GM21367 (cell line): ENCODE data around the gene GPAT3.
"Not testable (repeated sequence)": the region's sequence is repeated elsewhere in the genome, so short reads cannot be mapped to it uniquely, and the experiment has no call there.

Experiments
- ATAC-seq: cut with Tn5 transposase; IDR thresholded peaks from one replicate; pipeline ENCODE4 v1.9.1; 2021; ENCODE audit not compliant: unreplicated experiment

GPAT3 gene

GRCh38 chr4:83548151-83548905 is 12.4 kb downstream of the GPAT3 start:
- ATAC-seq = peak; percentile 95

DNA sequence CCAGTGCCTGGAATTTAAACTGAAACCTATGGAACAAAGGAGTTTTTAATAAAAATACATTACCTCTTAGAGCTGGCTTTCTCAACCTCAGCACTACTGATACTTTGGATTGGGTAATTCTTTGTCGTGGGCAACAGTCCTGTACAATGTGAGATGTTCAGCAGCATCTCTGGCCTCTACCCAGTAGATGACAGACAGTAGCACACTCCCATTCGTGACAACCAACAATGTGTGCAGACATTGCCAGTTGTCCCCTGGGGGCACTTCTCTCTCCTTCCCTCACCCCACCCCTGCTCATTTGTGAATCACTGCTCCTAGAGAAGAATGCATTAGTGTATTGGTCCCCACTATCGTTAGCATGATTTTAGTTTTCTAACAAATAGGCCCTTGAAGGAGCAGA is 16.2 kb downstream of the GPAT3 start:
- ATAC-seq = no peak

DNA sequence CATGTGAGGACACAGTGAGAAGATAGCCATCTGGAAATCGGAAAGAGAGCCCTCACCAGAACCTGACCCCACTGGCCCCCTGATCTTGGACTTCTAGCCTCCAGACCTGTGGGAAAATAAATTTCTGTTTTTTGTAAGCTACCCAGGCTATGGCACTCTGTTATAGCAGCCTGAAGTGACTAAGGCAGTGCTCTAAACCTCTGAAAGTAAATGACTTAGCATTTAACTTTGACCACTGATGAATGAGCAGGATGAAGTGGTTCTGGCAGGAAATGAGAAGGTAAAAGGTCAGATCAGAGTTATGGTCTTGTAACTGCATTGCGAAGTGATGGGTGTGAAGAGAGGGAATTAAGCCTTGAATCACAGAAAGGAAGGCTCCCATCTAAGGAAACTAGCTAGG is 17.0 kb downstream of the GPAT3 start:
- ATAC-seq = peak; percentile 45

DNA sequence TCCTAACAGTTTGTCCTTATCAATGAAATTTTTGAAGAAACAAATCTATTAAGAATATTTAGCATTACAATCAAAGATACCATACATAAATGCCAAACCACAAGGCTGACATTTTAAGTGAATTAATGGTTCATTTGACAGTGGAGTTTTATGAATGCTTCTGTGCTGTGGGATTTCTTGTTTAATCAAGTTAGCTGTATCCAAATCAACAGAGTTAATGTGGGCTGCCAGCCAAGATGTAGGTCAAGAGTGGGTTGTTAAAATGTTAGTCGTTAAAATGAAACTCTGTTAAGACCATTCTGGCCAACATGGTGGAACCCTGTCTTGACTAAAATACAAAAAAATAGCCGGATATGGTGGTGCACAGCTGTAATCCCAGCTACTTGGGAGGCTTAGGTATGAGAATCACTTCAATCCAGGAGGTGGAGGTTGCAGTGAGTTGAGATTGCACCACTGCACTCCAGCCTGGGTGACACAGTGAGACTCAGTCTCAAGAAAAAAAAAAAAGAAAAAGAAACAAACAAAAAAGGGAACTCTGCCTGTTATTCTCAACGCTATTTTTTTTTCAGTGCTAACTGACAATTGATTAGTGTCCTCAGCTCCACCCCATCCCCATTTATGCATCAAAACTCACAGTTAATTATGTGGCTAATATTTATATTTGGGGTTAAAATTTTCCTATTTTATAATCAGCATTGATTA is 20.2 kb downstream of the GPAT3 start:
- no peak for ATAC-seq

DNA sequence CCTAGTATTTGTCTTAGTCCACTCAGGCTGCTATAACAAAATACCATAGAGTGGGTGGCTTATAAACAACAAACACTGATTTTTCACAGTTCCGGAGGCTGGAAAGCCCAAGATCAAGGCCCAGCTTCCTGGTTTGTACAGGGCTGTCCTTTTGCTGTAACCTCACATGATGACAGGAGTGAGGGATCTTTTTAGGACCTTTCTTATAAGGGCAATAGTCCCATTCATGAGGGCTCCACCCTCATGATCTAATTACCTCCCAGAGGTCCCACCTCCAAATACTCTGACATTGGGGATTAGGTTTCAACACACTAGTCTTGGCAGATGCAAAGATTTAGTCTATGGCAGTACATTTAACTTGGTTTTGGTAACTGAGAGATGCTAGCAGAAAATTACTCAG is 20.9 kb downstream of the GPAT3 start:
- ATAC-seq = no peak

GRCh38 chr4:83558059-83558653 is 22.2 kb downstream of the GPAT3 start:
- ATAC-seq = no peak

- no peak for ATAC-seq
These were observed 22.8 kb downstream of the GPAT3 start for GRCh38 chr4:83558680-83559079.

- no peak for ATAC-seq
These were observed 24.6 kb downstream of the GPAT3 start for GRCh38 chr4:83560523-83560922.

DNA sequence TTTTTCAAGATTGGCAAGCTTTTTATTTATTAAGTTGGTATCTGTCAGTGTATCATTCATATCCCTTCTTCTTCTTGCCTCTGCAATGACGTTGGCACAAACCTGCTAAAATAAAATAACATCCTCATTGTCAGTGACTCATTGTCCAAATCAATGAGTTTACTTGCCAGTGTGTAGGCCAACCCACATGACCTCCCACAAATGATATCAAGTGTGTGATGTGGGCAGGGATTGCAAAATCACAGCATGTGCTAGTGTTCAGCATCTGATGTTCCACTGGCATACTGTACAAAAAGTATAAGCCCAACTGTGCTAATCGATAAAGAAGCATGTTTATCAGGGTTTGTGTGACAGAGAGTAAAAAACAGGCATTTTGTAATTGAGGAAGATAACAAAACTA is 25.5 kb downstream of the GPAT3 start:
- ATAC-seq = no peak

DNA sequence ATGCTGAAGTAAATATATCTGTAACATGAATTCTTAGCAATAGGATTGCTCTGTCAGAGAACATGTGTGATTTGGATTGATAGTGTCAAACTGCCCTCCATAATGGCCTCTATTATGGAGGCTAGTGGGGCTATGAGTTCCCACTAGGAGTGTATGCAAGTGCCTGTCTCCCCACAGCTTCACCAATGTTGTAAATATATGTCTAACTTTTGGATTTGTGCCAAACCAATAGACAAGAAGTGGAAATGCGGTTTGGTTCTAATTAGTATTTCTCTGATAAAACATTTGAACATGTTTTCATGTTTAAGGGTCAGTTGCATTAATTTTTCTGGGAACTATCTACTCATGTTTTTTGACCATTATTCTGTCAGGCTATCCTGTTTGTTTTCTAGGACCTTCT is 28.1 kb downstream of the GPAT3 start:
- ATAC-seq = no peak

GRCh38 chr4:83568062-83568461 is 32.2 kb downstream of the GPAT3 start:
- ATAC-seq = no peak

DNA sequence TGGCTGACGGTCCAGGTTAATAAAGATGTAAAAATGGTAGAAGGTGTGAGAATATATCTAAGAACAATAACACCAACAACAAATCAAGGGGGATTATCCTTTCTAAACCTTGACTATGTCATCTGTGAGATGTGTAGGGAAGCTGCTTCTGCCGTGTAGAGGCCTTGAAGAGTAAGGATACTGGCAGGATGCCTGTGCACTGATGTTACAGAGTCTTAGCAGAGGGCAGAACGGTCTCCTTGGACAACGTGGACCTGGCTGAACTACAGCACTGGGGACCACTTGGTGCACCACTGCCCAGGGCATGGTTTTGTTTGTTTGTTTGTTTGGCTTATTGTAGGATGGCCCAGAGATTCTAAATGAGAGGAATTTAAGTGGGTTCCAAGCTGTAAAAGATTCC is 33.5 kb downstream of the GPAT3 start:
- no peak for ATAC-seq

- no peak for ATAC-seq
These were observed 34.1 kb downstream of the GPAT3 start for GRCh38 chr4:83569987-83570386.

GRCh38 chr4:83572848-83573247 is 36.9 kb downstream of the GPAT3 start:
- no peak for ATAC-seq

DNA sequence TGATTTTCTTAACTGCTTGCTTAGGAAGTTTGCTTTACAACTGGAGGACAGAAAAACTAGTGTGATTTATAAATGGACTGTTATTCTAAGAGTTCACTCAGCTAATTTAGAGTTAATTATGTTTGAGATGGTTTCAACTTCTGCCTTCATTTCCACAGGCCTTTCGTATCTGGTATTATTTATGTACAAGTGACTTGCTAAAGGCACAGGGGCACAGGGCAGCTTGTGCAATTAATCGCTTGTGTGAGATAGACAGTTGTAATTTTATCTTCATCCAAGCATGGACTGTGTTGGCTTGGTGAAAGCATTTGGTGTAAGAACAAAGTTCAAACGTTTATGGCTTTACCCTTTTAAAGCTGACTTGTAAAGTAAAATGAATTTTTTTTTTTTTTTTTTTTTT is 38.3 kb downstream of the GPAT3 start:
- ATAC-seq = no peak

DNA sequence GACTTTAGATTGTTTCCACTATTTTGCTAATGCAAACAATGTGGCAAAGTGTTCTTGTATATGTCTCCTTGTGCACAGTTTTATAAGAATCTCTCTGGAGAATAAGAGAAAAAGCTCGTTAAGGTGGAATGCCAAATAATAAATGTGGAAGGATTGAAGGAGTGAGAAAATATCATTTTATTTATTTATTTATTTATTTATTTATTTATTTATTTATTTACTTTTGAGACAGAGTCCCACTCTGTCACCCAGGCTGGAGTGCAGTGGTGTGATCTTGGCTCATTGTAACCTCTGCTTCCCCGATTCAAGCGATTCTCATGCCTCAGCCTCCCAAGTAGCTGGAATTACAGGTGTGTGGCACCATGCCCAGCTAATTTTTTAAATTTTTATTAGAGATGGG is 40.3 kb downstream of the GPAT3 start:
- ATAC-seq = not testable (repeated sequence)

DNA sequence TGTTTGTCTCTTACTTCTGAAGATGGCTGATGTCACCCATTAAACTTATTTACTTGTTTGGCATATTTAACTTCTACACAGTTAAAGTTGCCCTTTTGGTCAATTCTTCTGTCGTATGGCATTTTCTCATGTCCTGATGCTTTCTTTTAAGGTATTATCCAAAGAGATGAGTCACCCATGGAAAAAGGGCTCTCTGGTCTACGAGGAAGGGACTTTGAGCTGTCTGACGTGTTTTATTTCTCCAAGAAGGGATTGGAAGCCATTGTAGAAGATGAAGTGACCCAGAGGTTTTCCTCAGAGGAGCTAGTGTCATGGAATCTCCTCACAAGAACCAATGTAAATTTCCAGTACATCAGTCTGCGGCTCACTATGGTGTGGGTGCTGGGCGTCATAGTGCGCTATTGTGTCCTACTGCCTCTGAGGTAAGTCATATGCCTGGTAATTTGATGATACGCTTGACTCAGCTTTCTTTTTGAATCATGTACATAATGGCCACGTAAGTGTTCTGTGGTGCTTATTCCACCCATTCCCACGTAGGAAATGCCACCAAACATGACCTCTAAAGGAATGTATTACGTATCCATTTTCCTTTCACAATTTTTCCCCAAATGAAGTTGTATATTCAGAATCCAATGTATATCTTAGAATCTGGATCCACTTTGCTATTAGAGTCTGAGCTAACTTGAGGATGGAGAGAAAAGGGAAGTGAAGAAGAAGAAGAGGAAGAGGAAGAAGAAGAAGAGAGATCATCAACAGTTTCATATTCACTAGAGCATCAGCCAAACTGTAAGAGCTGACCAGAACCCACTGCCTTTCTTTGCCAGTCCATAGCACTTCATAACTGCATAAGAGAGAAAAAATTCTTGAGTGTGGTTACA is 45.7 kb downstream of the GPAT3 start:
- ATAC-seq = peak; percentile 77

GRCh38 chr4:83582289-83582785 is 46.4 kb downstream of the GPAT3 start:
- ATAC-seq = peak; percentile 59

DNA sequence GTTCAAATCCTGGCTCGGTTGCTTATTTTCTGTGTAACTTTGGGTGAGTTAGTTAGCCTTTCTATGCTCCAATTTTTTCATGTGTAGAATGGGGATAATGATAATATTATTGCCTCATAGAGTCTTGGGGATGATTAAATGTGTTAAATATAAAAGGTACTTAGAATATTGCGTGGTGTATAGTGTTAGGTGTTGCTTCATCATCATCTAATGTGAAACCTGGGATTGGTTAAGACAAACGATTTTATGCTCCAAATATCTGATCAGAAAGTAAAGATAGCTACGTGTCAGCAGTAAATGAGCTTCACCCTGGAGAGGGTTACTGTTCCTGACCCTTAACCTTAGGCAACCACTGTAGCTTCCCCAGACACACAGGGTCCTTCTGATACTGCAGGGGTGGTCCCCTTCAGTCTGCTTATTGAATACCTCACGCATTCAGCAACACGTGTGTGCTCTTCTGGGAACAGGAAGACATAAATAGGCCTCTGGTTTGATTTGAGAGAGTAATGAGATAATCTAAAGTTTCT is 50.1 kb downstream of the GPAT3 start:
- no peak for ATAC-seq

- ATAC-seq = no peak
These were observed 53.4 kb downstream of the GPAT3 start for GRCh38 chr4:83589279-83589678.

DNA sequence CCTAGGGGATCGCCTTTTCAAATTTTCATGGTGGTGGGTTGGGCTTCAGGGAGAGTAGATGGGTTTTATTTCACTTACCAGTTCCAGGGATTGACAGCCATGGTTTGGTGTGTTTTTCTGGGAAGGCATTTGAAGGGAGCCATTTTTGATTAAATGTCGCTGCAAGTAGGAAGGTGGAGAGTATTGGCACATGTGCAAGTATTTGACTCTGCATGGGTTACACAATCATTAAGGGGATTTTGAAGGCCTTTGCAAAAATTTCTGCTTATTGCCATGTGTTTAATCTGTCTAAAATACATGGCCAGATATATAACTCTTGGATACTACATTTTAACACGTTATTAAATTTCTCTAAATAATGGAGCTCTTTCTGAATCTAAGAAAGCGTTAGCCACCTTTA is 55.1 kb downstream of the GPAT3 start:
- no peak for ATAC-seq
